ENCODE results near the gene FES. TPM values are rescaled to one million over a fixed set of nuclear protein-coding genes. Genes with fewer than 3 reads are reported as not detected.
"Not testable (repeated sequence)": the region's sequence is repeated elsewhere in the genome, so short reads cannot be mapped to it uniquely, and the experiment has no call there.

Gene FES
- polyA plus RNA-seq, 3 donors, result 140 to 260 (median 157) TPM

DNA sequence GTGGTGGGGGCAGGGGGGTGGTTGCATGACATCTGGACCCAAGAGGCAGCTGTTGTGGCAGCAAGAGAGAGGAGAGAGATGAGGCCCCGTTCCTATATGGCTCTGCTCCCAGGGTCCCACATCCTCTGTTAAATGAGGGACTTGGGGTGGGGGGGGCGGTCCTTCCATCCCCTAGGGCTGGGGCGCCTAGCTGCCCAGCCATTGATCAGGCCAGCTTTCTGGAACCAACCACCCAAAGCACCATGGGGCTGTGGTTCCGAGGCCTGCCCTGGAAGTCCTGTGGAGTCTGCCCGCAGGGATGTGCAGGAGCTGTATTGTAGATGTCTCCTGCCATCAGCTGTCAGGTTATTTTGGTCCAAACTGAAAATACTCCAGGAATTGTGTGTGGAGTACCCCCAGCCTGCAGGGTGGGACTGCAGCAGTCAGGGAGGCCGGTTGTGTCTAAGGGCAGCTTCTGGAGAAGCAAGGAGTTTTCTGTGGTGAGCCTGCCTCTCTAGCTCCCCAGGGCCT lies 10.8 kb upstream of the FES start:
- H3K4me1 Mint-ChIP-seq, result peaks cover 50% of the 10 kb centered on the region
- no peaks in the 10 kb centered on the region for H3K27me3 ChIP-seq (ENCODE audit: control insufficient read depth in 2 of 2, insufficient read depth in 2 of 2, low read length in 2 of 2)
- H3K9ac ChIP-seq (ENCODE audit: insufficient read depth, low read length, poor library complexity, severe bottlenecking), result peak overlapping the region; percentile 21
- peaks cover 0 to 2% (median under 1%) of the 10 kb centered on the region in 3 donors for H3K27me3 Mint-ChIP-seq (ENCODE audit: low read depth in 3 of 3)
- H3K27ac ChIP-seq (ENCODE audit: low read depth in 1 of 2, low read length in 2 of 2), result no peak overlapping the region
- H3K9me3 Mint-ChIP-seq, result no peaks in the 10 kb centered on the region
- peak overlapping the region; percentile 96 for H3K4me2 ChIP-seq (replicated peaks; ENCODE audit: extremely low read depth, low read length, poor library complexity, severe bottlenecking)
- peaks cover 74% of the 10 kb centered on the region for H3K79me2 ChIP-seq (ENCODE audit: insufficient read depth, low read length)
- WGBS (ENCODE audit: insufficient coverage), result 80% methylated on average over 3 of the region's 6 CpGs
- H2AFZ ChIP-seq (ENCODE audit: insufficient read depth, low read depth, low read length, poor library complexity, severe bottlenecking), result no peak overlapping the region
- no peaks in the 10 kb centered on the region for H3K9me3 ChIP-seq (replicated peaks in 1 of 2; ENCODE audit: control insufficient read depth in 1 of 2, insufficient read depth in 1 of 2, low read length in 2 of 2)
- H3K4me3 Mint-ChIP-seq, result peak overlapping the region; percentile 53 to 89
- TF ChIP-seq, protein P1, sequence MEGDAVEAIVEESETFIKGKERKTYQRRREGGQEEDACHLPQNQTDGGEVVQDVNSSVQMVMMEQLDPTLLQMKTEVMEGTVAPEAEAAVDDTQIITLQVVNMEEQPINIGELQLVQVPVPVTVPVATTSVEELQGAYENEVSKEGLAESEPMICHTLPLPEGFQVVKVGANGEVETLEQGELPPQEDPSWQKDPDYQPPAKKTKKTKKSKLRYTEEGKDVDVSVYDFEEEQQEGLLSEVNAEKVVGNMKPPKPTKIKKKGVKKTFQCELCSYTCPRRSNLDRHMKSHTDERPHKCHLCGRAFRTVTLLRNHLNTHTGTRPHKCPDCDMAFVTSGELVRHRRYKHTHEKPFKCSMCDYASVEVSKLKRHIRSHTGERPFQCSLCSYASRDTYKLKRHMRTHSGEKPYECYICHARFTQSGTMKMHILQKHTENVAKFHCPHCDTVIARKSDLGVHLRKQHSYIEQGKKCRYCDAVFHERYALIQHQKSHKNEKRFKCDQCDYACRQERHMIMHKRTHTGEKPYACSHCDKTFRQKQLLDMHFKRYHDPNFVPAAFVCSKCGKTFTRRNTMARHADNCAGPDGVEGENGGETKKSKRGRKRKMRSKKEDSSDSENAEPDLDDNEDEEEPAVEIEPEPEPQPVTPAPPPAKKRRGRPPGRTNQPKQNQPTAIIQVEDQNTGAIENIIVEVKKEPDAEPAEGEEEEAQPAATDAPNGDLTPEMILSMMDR (IDR thresholded peaks at IDR 0.05), result no peak
- peak overlapping the region in 1 of 3 experiments; percentile 86 for H3K4me3 ChIP-seq (replicated peaks in 1 of 3; ENCODE audit: low read depth in 2 of 3, low read length in 3 of 3)
- peaks cover 36 to 45% of the 10 kb centered on the region in 2 donors for H3K36me3 Mint-ChIP-seq
- intact Hi-C loops (cut with micrococcal nuclease), result loop anchor here (5.0 to 10.0 kb wide), 3 partner anchors 36 to 111 kb away; no protein-coding TSS in a partner anchor
- peaks cover 44 to 52% of the 10 kb centered on the region in 2 donors for H3K4me1 ChIP-seq (ENCODE audit: control insufficient read depth in 1 of 2, insufficient read depth in 2 of 2, low read length in 2 of 2)
- peak overlapping the region in 5 of 7 donors; percentile 18 to 72 (median 59) for H3K27ac Mint-ChIP-seq
- H4K20me1 ChIP-seq (ENCODE audit: insufficient read depth, low read length), result peaks cover 66% of the 10 kb centered on the region
- H3K36me3 ChIP-seq (replicated peaks in 1 of 2; ENCODE audit: control insufficient read depth in 1 of 2, insufficient read depth in 2 of 2, low read length in 2 of 2), result peaks cover 32 to 34% of the 10 kb centered on the region in 2 donors
- no peak for DNase-seq

DNA sequence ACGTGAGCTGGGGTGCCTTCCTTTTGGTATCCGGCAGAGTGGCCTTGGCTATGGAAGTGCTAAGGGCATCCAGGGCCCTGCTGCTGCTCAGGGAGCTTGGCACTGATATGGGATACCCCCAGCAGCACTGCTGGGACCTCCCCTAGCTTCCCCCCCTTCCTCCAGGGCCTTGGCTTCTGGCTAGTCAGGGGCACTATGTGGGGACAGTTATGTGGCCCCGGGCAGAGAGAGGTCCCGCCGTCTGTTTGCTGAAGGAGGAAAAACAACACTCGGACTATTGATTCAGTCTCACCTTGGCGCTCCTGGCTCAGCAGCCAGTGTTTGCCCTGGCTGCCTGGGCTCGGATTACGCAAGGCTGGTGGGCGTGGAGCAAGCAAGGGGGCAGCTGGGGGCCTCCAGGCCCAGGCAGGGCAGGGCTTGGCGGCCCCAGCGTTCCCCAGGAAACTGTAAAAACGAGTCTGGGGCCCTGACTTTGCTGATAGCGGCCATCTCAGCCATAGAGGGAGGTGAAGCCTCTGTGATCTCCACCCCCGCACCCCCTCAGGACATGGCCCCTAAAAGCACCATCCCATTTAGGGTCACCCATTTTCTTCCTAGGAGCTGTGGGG lies 10.2 kb upstream of the FES start:
- DNase-seq, result no peak
- H3K9ac ChIP-seq (ENCODE audit: insufficient read depth, low read length, poor library complexity, severe bottlenecking), result peak overlapping the region; percentile 21
- H3K27me3 ChIP-seq (ENCODE audit: control insufficient read depth in 2 of 2, insufficient read depth in 2 of 2, low read length in 2 of 2), result no peaks in the 10 kb centered on the region
- peaks cover 0 to 2% (median 0%) of the 10 kb centered on the region in 3 donors for H3K27me3 Mint-ChIP-seq (ENCODE audit: low read depth in 3 of 3)
- intact Hi-C loops (cut with micrococcal nuclease), result loop anchor here (5.0 to 10.0 kb wide), 3 partner anchors 37 to 112 kb away; no protein-coding TSS in a partner anchor
- no peaks in the 10 kb centered on the region for H3K9me3 Mint-ChIP-seq
- H3K9me3 ChIP-seq (replicated peaks in 1 of 2; ENCODE audit: control insufficient read depth in 1 of 2, insufficient read depth in 1 of 2, low read length in 2 of 2), result no peaks in the 10 kb centered on the region
- peaks cover 38 to 39% of the 10 kb centered on the region in 2 donors for H3K36me3 ChIP-seq (replicated peaks in 1 of 2; ENCODE audit: control insufficient read depth in 1 of 2, insufficient read depth in 2 of 2, low read length in 2 of 2)
- peak overlapping the region in 1 of 3 experiments; percentile 86 for H3K4me3 ChIP-seq (replicated peaks in 1 of 3; ENCODE audit: low read depth in 2 of 3, low read length in 3 of 3)
- WGBS (ENCODE audit: insufficient coverage), result 8% methylated on average over 13 of the region's 15 CpGs
- H3K36me3 Mint-ChIP-seq, result peaks cover 41 to 51% of the 10 kb centered on the region in 2 donors
- peaks cover 45% of the 10 kb centered on the region for H3K4me1 Mint-ChIP-seq
- H4K20me1 ChIP-seq (ENCODE audit: insufficient read depth, low read length), result peaks cover 71% of the 10 kb centered on the region
- H3K4me3 Mint-ChIP-seq, result peak overlapping the region; percentile 53 to 89
- TF ChIP-seq, protein P1 (IDR thresholded peaks at IDR 0.05), result no peak
- H3K27ac ChIP-seq (ENCODE audit: low read depth in 1 of 2, low read length in 2 of 2), result peak overlapping the region in 1 of 2 donors; percentile 20
- peaks cover 76% of the 10 kb centered on the region for H3K79me2 ChIP-seq (ENCODE audit: insufficient read depth, low read length)
- no peak overlapping the region for H2AFZ ChIP-seq (ENCODE audit: insufficient read depth, low read depth, low read length, poor library complexity, severe bottlenecking)
- peaks cover 39 to 47% of the 10 kb centered on the region in 2 donors for H3K4me1 ChIP-seq (ENCODE audit: control insufficient read depth in 1 of 2, insufficient read depth in 2 of 2, low read length in 2 of 2)
- peak overlapping the region in 4 of 7 donors; percentile 28 to 72 (median 54) for H3K27ac Mint-ChIP-seq
- H3K4me2 ChIP-seq (replicated peaks; ENCODE audit: extremely low read depth, low read length, poor library complexity, severe bottlenecking), result peak overlapping the region; percentile 96

DNA sequence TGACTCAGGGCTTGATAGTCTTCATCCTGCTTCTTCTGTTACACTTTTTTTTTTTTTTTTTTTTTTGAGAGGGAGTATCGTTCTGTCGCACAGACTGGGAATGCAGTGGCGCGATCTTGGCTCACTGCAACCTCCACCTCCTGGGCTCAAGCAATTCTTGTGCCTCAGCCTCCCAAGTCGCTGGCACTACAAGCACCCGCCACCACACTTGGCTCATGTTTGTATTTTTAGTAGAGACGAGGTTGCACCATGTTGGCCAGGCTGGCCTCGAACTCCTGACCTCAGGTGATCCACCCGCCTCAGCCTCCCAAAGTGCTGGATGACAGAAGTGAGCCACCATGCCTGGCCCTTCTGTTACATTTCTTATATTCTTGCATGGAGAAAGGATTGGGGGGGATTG lies 9.3 kb upstream of the FES start:
- not testable (repeated sequence) for H3K4me2 ChIP-seq (replicated peaks; ENCODE audit: extremely low read depth, low read length, poor library complexity, severe bottlenecking); H3K27me3 ChIP-seq (ENCODE audit: control insufficient read depth in 2 of 2, insufficient read depth in 2 of 2, low read length in 2 of 2); H3K27ac Mint-ChIP-seq; H3K9me3 ChIP-seq (replicated peaks in 1 of 2; ENCODE audit: control insufficient read depth in 1 of 2, insufficient read depth in 1 of 2, low read length in 2 of 2); H3K27ac ChIP-seq (ENCODE audit: low read depth in 1 of 2, low read length in 2 of 2); H3K27me3 Mint-ChIP-seq (ENCODE audit: low read depth in 3 of 3); DNase-seq; H2AFZ ChIP-seq (ENCODE audit: insufficient read depth, low read depth, low read length, poor library complexity, severe bottlenecking); H3K4me3 ChIP-seq (replicated peaks in 1 of 3; ENCODE audit: low read depth in 2 of 3, low read length in 3 of 3); H3K4me3 Mint-ChIP-seq; H3K9ac ChIP-seq (ENCODE audit: insufficient read depth, low read length, poor library complexity, severe bottlenecking); H3K9me3 Mint-ChIP-seq
- peaks cover 80% of the 10 kb centered on the region for H4K20me1 ChIP-seq (ENCODE audit: insufficient read depth, low read length)
- peaks cover 30 to 38% of the 10 kb centered on the region in 2 donors for H3K4me1 ChIP-seq (ENCODE audit: control insufficient read depth in 1 of 2, insufficient read depth in 2 of 2, low read length in 2 of 2)
- intact Hi-C loops (cut with micrococcal nuclease), result loop anchor here (5.0 to 10.0 kb wide), 4 partner anchors 38 to 113 kb away; no protein-coding TSS in a partner anchor
- peaks cover 46 to 48% of the 10 kb centered on the region in 2 donors for H3K36me3 ChIP-seq (replicated peaks in 1 of 2; ENCODE audit: control insufficient read depth in 1 of 2, insufficient read depth in 2 of 2, low read length in 2 of 2)
- H3K4me1 Mint-ChIP-seq, result peaks cover 36% of the 10 kb centered on the region
- 90% methylated on average over 3 of the region's 9 CpGs for WGBS (ENCODE audit: insufficient coverage)
- H3K36me3 Mint-ChIP-seq, result peaks cover 48 to 60% of the 10 kb centered on the region in 2 donors
- H3K79me2 ChIP-seq (ENCODE audit: insufficient read depth, low read length), result peaks cover 76% of the 10 kb centered on the region
